H1 (cell line): ENCODE data around the gene BZW1. TPM values are rescaled to one million over a fixed set of nuclear protein-coding genes. Genes with fewer than 3 reads are reported as not detected.

ENCODE experiments used
- CTCF ChIA-PET: fragments of 300-600 bp; sonication (Branson Sonifier 250); formaldehyde crosslinking; loops from one replicate; lab custom pipeline; 2021; ENCODE audit not compliant: partially characterized antibody; lab: Charles Lee
- POLR2A ChIA-PET: fragments of 300-600 bp; sonication (Branson Sonifier 250); formaldehyde crosslinking; loops from one replicate; lab custom pipeline; 2021; ENCODE audit warnings: inconsistent platforms; ENCODE audit not compliant: partially characterized antibody; lab: Charles Lee
- DNase-seq, 2 experiments: peaks; one replicate each; pipeline versions ENCODE4 v3.0.0 to v3.0.0-alpha.2; 2010 to 2022; ENCODE audit warnings: low spot score in 2 of 2, low read depth in 1 of 2, mixed read lengths in 1 of 2
- FAIRE-seq: peaks from 2 replicates; lab custom pipeline; 2011; peaks lifted over from hg19 to GRCh38; lab: Jason Lieb, UNC
- H2AFZ ChIP-seq: 2 replicates; pipeline ENCODE4 v1.8.1; 2012; ENCODE audit warnings: low read length, inconsistent platforms
- H2AK5ac ChIP-seq: 2 replicates; pipeline ENCODE4 v1.6.1; 2013; ENCODE audit warnings: low read depth, low read length
- H2BK120ac ChIP-seq: replicated peaks from 2 replicates; pipeline ENCODE3; 2013; ENCODE audit warnings: low read depth, low read length, inconsistent platforms
- H2BK12ac ChIP-seq: 2 replicates; pipeline ENCODE4 v1.6.1; 2013; ENCODE audit warnings: low read depth, low read length
- H2BK15ac ChIP-seq: 2 replicates; pipeline ENCODE4 v1.6.1; 2013; ENCODE audit warnings: low read length
- H2BK20ac ChIP-seq: 2 replicates; pipeline ENCODE4 v1.6.1; 2013; ENCODE audit warnings: low read length
- H2BK5ac ChIP-seq: 2 replicates; pipeline ENCODE4 v1.6.1; 2013; ENCODE audit warnings: low read depth, low read length
- H3K14ac ChIP-seq: 2 replicates; pipeline ENCODE4 v1.6.1; 2013; ENCODE audit warnings: inconsistent platforms; ENCODE audit not compliant: insufficient read length
- H3K18ac ChIP-seq: 2 replicates; pipeline ENCODE4 v1.6.1; 2013; ENCODE audit warnings: low read length; ENCODE audit errors: extremely low read depth
- H3K23ac ChIP-seq: 2 replicates; pipeline ENCODE4 v1.6.1; 2013; ENCODE audit warnings: inconsistent platforms; ENCODE audit not compliant: insufficient read length
- H3K23me2 ChIP-seq: 2 replicates; pipeline ENCODE4 v1.6.1; 2013; ENCODE audit warnings: low read depth, low read length
- H3K27ac ChIP-seq: 2 replicates; pipeline ENCODE4 v1.6.1; 2011; ENCODE audit warnings: low read depth, low read length, inconsistent platforms
- H3K27me3 ChIP-seq, 4 experiments: replicated peaks in 1 of 4; 1 replicate in 1 of 4; 2 replicates in 3 of 4; pipeline versions ENCODE4 v1.6.1 to v1.8.1; 2011 to 2013; ENCODE audit warnings: low read length in 3 of 4, mild to moderate bottlenecking in 3 of 4, inconsistent platforms in 2 of 4, mixed read lengths in 2 of 4, moderate library complexity in 1 of 4; ENCODE audit not compliant: control insufficient read depth in 3 of 4, insufficient read depth in 3 of 4; ENCODE audit errors: extremely low read depth in 1 of 4
- H3K36me3 ChIP-seq, 4 experiments: 2 replicates each; pipeline versions ENCODE4 v1.6.1 to v1.8.1; 2011 to 2013; ENCODE audit warnings: mild to moderate bottlenecking in 4 of 4, low read length in 3 of 4, moderate library complexity in 2 of 4, control low read depth in 1 of 4, inconsistent platforms in 1 of 4; ENCODE audit not compliant: insufficient read depth in 4 of 4, control insufficient read depth in 2 of 4
- H3K4ac ChIP-seq: replicated peaks from 2 replicates; pipeline ENCODE3; 2013; ENCODE audit warnings: low read length, low read depth, mixed read lengths, inconsistent platforms; ENCODE audit not compliant: insufficient read length
- H3K4me1 ChIP-seq, 4 experiments: replicated peaks in 1 of 4; 1 replicate in 1 of 4; 2 replicates in 3 of 4; pipeline versions ENCODE4 v1.6.1 to v1.8.1; 2011 to 2013; ENCODE audit warnings: low read length in 3 of 4, inconsistent platforms in 2 of 4, mixed read lengths in 1 of 4; ENCODE audit not compliant: insufficient read depth in 4 of 4, control insufficient read depth in 3 of 4
- H3K4me2 ChIP-seq, 2 experiments: 2 replicates each; pipeline versions ENCODE4 v1.6.1 to v1.8.1; 2011 to 2013; ENCODE audit warnings: low read depth in 2 of 2, low read length in 2 of 2, control low read depth in 1 of 2, inconsistent platforms in 1 of 2, mild to moderate bottlenecking in 1 of 2; ENCODE audit not compliant: insufficient read depth in 1 of 2
- H3K4me3 ChIP-seq, 4 experiments: fragments of 200-600, 300-600 bp in 1 of 4; sonication (generic), shearing (Covaris generic), sonication (Bioruptor Twin) in 1 of 4; 2 replicates each; pipeline versions ENCODE4 v1.5.1 to v1.8.1; 2011 to 2016; ENCODE audit warnings: low read length in 4 of 4, low read depth in 3 of 4, control low read depth in 2 of 4, inconsistent platforms in 2 of 4, mild to moderate bottlenecking in 2 of 4, mixed read lengths in 1 of 4, moderate library complexity in 1 of 4; ENCODE audit not compliant: insufficient read depth in 2 of 4; ENCODE audit errors: extremely low read depth in 1 of 4
- H3K56ac ChIP-seq: replicated peaks from 2 replicates; pipeline ENCODE3; 2013; ENCODE audit warnings: low read depth, mild to moderate bottlenecking, mixed read lengths, low read length, inconsistent platforms; ENCODE audit not compliant: insufficient read length
- H3K79me1 ChIP-seq: 2 replicates; pipeline ENCODE4 v1.6.1; 2013; ENCODE audit warnings: low read depth, low read length, control low read depth
- H3K79me2 ChIP-seq, 2 experiments: 2 replicates each; pipeline versions ENCODE4 v1.6.1 to v1.8.1; 2012 to 2013; ENCODE audit warnings: low read length in 2 of 2, mild to moderate bottlenecking in 2 of 2, inconsistent platforms in 1 of 2; ENCODE audit not compliant: insufficient read depth in 2 of 2, control insufficient read depth in 1 of 2
- H3K9ac ChIP-seq, 4 experiments: replicated peaks in 1 of 4; 1 replicate in 1 of 4; 2 replicates in 3 of 4; pipeline versions ENCODE4 v1.6.1 to v1.8.1; 2011 to 2013; ENCODE audit warnings: low read depth in 3 of 4, low read length in 3 of 4, control low read depth in 2 of 4, mild to moderate bottlenecking in 2 of 4, moderate library complexity in 2 of 4, inconsistent platforms in 1 of 4; ENCODE audit errors: extremely low read depth in 1 of 4
- H3K9me3 ChIP-seq, 2 experiments: 2 replicates each; pipeline versions ENCODE4 v1.6.1 to v1.8.1; 2012 to 2013; ENCODE audit warnings: mild to moderate bottlenecking in 2 of 2, moderate library complexity in 2 of 2, control low read depth in 1 of 2, inconsistent platforms in 1 of 2, low read depth in 1 of 2, low read length in 1 of 2, mixed read lengths in 1 of 2; ENCODE audit not compliant: insufficient read depth in 2 of 2
- H4K20me1 ChIP-seq, 2 experiments: replicated peaks in 1 of 2; 2 replicates each; pipeline versions ENCODE3 to v1.8.1; 2011 to 2013; ENCODE audit warnings: inconsistent platforms in 2 of 2, low read length in 2 of 2, mild to moderate bottlenecking in 1 of 2; ENCODE audit not compliant: insufficient read depth in 2 of 2, control insufficient read depth in 1 of 2
- H4K5ac ChIP-seq: 2 replicates; pipeline ENCODE4 v1.6.1; 2013; ENCODE audit warnings: low read length, low read depth, mixed read lengths, inconsistent platforms; ENCODE audit not compliant: insufficient read length
- H4K8ac ChIP-seq: 2 replicates; pipeline ENCODE4 v1.8.0; 2013; ENCODE audit warnings: mild to moderate bottlenecking, moderate library complexity, low read length, inconsistent platforms; ENCODE audit not compliant: insufficient read depth; ENCODE audit errors: extremely low read depth
- H4K91ac ChIP-seq: replicated peaks from 2 replicates; pipeline ENCODE3; 2013; ENCODE audit warnings: low read length, mixed read lengths, inconsistent platforms; ENCODE audit not compliant: insufficient read length
- BACH1 ChIP-seq: IDR thresholded peaks from 2 replicates; pipeline ENCODE4 v1.6.1; 2012; ENCODE audit warnings: low read length, improper control_type of control experiment
- EGR1 ChIP-seq: IDR thresholded peaks from 2 replicates; pipeline ENCODE4 v1.6.1; 2011; ENCODE audit warnings: low read depth, low read length, borderline replicate concordance
- SP2 ChIP-seq: IDR thresholded peaks from 2 replicates; pipeline ENCODE4 v1.6.1; 2012; ENCODE audit warnings: mild to moderate bottlenecking, low read length, inconsistent platforms
- SRF ChIP-seq: IDR thresholded peaks from 2 replicates; pipeline ENCODE4 v1.6.1; 2011; ENCODE audit warnings: mild to moderate bottlenecking, low read depth, low read length, moderate library complexity
- TAF7 ChIP-seq: optimal IDR thresholded peaks from 2 replicates; pipeline ENCODE3; 2011; ENCODE audit warnings: low read depth, mild to moderate bottlenecking, inconsistent platforms, low read length, moderate library complexity, borderline replicate concordance
- WGBS, 2 experiments: shearing (Covaris generic) in 1 of 2; methylation state at CpG; one replicate each; pipeline versions ENCODE4 v1.1.6 to v1.1.7; 2013 to 2015; ENCODE audit warnings: low lambda C conversion rate in 2 of 2, mixed read lengths in 2 of 2, inconsistent platforms in 1 of 2, low coverage in 1 of 2, missing lambda C conversion rate in 1 of 2; ENCODE audit not compliant: insufficient replicate concordance in 2 of 2, insufficient coverage in 1 of 2, insufficient read length in 1 of 2; ENCODE audit errors: extremely low coverage in 1 of 2, missing lambda C conversion rate in 1 of 2; 5-methylcytosine and 5-hydroxymethylcytosine counted together
- polyA plus RNA-seq, 7 experiments: library from polyadenylated mRNA; depleted of rRNA in 3 of 7; stranded (reverse) in 5 of 7; unstranded in 2 of 7; fragments of >200 nt in 5 of 7; fragments of 200-250 nt in 2 of 7; gene quantifications; 1 replicate in 5 of 7; 2 replicates in 1 of 7; 4 replicates in 1 of 7; pipeline versions ENCODE4 v1.2.1 to v1.2.3, GENCODE V29; 2011 to 2013; ENCODE audit warnings: missing spikeins in 2 of 7, mixed read lengths in 2 of 7
- total RNA-seq: library from RNA; stranded (reverse); fragmentation: NEBNext Ultra II Directional; extraction: Animal tissue kit (Norgen Biotek cat#: 25700); gene quantifications from 2 replicates; pipeline ENCODE4 v1.2.1, GENCODE V29; 2021

Gene BZW1
- total and polyA plus RNA-seq, 2 of the 8 experiments (the other 6 are each of a cell fraction or from before 2014, with no cell fraction given) = 152 to 335 TPM

DNA sequence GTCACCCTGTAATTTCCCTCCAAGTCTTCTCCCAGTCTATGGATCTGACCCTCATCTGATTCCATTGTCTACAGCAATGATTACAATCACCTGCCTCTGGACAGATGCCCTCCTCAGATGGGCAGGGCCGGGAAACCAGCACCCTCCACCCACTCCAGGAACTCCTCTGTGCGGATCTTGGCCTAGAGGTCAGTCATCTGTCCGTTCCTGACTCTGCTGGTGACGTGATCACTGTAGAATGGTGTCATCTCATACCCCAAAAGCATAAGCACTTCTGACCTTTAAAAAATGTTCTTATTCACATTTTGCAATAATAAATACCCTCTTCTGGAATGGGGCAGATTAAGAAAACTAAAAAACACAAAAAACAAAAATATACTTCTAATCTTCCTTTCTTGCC lies 29.5 kb upstream of the BZW1 start:
- H3K4me2 ChIP-seq = no peak overlapping the region
- WGBS, 2 experiments = 86% methylated on average over 4 of the region's 4 CpGs; no CpG with 5 or more reads in 1 of the 2 experiments

More for the DNA sequence above, 29.5 kb upstream of the BZW1 start:
- Histone ChIP-seq H3K79me2 (no peaks in the 10 kb centered on the region), H4K5ac (no peak overlapping the region), H3K9me3 (no peaks in the 10 kb centered on the region), H4K91ac (no peak overlapping the region), H2BK12ac (no peak overlapping the region), H3K79me1 (no peaks in the 10 kb centered on the region), H3K14ac (no peak overlapping the region), H3K23ac (no peak overlapping the region), H2BK120ac (no peak overlapping the region), H3K9ac (no peak overlapping the region), H3K27me3 (no peaks in the 10 kb centered on the region), H3K27ac (no peak overlapping the region), H3K18ac (no peak overlapping the region), H3K56ac (no peak overlapping the region), H3K4me1 (no peaks in the 10 kb centered on the region), H3K4ac (no peak overlapping the region), H4K20me1 (no peaks in the 10 kb centered on the region), H4K8ac (no peak overlapping the region), H2BK20ac (no peak overlapping the region), H3K23me2 (no peaks in the 10 kb centered on the region; the same call in 1 of the 2 replicates), H2AFZ (no peak overlapping the region), H2BK5ac (no peak overlapping the region), H3K36me3 (no peaks in the 10 kb centered on the region), H2BK15ac (no peak overlapping the region), H3K4me3 (no peak overlapping the region), H2AK5ac (no peak overlapping the region)
- FAIRE-seq = no peak
- no peak for DNase-seq
- POLR2A ChIA-PET = no interaction called here
- TF ChIP-seq BACH1 = no peak
- TF ChIP-seq TAF7 = no peak
- no peak for TF ChIP-seq SP2
- no peak for TF ChIP-seq EGR1
- TF ChIP-seq SRF = no peak
- CTCF ChIA-PET = interaction anchor here (1.6 kb wide), 1 partner anchor 13 kb away, joined by 4 read pairs; no protein-coding TSS in a partner anchor
